Measurements from ENCODE around the gene TSSK3. TPM values are rescaled to one million over a fixed set of nuclear protein-coding genes. Genes with fewer than 3 reads are reported as not detected.

Gene TSSK3
- total RNA-seq, 1 experiment from 2014 or later, result 2.9 TPM

DNA sequence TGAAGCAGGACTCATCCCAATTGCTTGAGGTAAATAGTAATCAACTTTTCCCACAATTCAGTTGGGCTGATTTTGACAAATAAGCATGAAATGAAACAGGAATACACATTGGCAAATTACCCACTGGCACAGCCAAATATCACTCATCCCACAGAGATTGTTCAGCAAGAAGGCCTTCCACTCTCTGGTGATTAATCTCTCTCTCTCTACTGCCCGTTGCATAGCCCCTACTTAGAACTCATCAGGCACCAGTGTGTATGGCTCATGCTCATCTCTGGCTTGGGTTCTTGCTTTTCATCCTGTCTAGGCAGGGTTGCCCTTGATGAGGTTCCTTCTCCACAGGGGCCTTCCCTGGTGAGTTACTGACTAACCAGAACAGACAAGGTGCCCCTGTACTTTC is 30.8 kb downstream of the TSSK3 start (continued):
- TF ChIP-seq TCF7 (CRISPR knock-in tag; IDR thresholded peaks at IDR 0.05; ENCODE audit: low read depth) (no peak), MYBL2 (CRISPR knock-in tag; IDR thresholded peaks at IDR 0.05) (no peak), GRHL2 (CRISPR knock-in tag; IDR thresholded peaks at IDR 0.05; ENCODE audit: insufficient replicate concordance, severe bottlenecking) (no peak), ZNF671 (CRISPR knock-in tag; IDR thresholded peaks at IDR 0.05) (no peak), CREB1 (CRISPR knock-in tag; IDR thresholded peaks at IDR 0.05) (no peak), HMGA2 (CRISPR knock-in tag; IDR thresholded peaks at IDR 0.05) (no peak), ZNF121 (CRISPR knock-in tag; IDR thresholded peaks at IDR 0.05) (no peak), ETV6 (CRISPR knock-in tag; IDR thresholded peaks at IDR 0.05) (no peak)
- TF ChIP-seq, protein P1, sequence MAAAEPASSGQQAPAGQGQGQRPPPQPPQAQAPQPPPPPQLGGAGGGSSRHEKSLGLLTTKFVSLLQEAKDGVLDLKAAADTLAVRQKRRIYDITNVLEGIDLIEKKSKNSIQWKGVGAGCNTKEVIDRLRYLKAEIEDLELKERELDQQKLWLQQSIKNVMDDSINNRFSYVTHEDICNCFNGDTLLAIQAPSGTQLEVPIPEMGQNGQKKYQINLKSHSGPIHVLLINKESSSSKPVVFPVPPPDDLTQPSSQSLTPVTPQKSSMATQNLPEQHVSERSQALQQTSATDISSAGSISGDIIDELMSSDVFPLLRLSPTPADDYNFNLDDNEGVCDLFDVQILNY (CRISPR knock-in tag; IDR thresholded peaks at IDR 0.05), result no peak
- TF ChIP-seq, protein P2, sequence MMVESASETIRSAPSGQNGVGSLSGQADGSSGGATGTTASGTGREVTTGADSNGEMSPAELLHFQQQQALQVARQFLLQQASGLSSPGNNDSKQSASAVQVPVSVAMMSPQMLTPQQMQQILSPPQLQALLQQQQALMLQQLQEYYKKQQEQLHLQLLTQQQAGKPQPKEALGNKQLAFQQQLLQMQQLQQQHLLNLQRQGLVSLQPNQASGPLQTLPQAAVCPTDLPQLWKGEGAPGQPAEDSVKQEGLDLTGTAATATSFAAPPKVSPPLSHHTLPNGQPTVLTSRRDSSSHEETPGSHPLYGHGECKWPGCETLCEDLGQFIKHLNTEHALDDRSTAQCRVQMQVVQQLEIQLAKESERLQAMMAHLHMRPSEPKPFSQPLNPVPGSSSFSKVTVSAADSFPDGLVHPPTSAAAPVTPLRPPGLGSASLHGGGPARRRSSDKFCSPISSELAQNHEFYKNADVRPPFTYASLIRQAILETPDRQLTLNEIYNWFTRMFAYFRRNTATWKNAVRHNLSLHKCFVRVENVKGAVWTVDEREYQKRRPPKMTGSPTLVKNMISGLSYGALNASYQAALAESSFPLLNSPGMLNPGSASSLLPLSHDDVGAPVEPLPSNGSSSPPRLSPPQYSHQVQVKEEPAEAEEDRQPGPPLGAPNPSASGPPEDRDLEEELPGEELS (CRISPR knock-in tag; IDR thresholded peaks at IDR 0.05), result no peak
- TF ChIP-seq, protein P3, sequence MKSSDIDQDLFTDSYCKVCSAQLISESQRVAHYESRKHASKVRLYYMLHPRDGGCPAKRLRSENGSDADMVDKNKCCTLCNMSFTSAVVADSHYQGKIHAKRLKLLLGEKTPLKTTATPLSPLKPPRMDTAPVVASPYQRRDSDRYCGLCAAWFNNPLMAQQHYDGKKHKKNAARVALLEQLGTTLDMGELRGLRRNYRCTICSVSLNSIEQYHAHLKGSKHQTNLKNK (CRISPR knock-in tag; IDR thresholded peaks at IDR 0.05), result no peak
- TF ChIP-seq, protein P4, sequence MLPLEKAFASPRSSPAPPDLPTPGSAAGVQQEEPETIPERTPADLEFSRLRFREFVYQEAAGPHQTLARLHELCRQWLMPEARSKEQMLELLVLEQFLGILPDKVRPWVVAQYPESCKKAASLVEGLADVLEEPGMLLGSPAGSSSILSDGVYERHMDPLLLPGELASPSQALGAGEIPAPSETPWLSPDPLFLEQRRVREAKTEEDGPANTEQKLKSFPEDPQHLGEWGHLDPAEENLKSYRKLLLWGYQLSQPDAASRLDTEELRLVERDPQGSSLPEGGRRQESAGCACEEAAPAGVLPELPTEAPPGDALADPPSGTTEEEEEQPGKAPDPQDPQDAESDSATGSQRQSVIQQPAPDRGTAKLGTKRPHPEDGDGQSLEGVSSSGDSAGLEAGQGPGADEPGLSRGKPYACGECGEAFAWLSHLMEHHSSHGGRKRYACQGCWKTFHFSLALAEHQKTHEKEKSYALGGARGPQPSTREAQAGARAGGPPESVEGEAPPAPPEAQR (CRISPR knock-in tag; IDR thresholded peaks at IDR 0.05), result no peak

DNA sequence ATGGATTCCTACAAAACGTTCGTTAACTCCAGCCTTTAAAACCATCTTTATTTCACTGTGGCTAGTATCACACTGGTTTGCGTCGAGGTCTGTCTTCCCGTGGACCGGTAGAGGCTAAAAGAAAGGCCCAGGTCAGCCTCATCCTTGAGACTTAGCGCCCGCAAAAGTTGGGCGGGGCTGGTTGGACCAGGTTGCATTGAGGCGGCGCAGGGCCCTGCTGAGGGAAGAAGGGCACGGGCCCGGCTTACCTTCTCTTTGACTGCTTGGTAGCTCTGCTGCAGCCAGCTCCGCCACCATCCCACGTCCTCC is 31.4 kb downstream of the TSSK3 start:
- peaks cover 10% of the 10 kb centered on the region for H3K9me3 Mint-ChIP-seq
- ChIA-PET CTCF (interaction anchor here (0.8 to 2.4 kb wide), 11 partner anchors 12 to 499 kb away, joined by 3 to 13 read pairs (median 4); partner anchors contain the start of gene MARCKSL1), POLR2A (interaction anchor here (0.9 to 2.1 kb wide), 12 partner anchors 15 to 571 kb away, joined by 3 to 16 read pairs (median 6); partner anchors contain the start of genes FAM229A, MARCKSL1, RBBP4 and RNF19B)
- peaks cover 12% of the 10 kb centered on the region for H3K36me3 Mint-ChIP-seq
- ATAC-seq (peak; percentile 6), DNase-seq (ENCODE audit: low spot score) (peak; percentile 51)
- TF ChIP-seq, protein P5, sequence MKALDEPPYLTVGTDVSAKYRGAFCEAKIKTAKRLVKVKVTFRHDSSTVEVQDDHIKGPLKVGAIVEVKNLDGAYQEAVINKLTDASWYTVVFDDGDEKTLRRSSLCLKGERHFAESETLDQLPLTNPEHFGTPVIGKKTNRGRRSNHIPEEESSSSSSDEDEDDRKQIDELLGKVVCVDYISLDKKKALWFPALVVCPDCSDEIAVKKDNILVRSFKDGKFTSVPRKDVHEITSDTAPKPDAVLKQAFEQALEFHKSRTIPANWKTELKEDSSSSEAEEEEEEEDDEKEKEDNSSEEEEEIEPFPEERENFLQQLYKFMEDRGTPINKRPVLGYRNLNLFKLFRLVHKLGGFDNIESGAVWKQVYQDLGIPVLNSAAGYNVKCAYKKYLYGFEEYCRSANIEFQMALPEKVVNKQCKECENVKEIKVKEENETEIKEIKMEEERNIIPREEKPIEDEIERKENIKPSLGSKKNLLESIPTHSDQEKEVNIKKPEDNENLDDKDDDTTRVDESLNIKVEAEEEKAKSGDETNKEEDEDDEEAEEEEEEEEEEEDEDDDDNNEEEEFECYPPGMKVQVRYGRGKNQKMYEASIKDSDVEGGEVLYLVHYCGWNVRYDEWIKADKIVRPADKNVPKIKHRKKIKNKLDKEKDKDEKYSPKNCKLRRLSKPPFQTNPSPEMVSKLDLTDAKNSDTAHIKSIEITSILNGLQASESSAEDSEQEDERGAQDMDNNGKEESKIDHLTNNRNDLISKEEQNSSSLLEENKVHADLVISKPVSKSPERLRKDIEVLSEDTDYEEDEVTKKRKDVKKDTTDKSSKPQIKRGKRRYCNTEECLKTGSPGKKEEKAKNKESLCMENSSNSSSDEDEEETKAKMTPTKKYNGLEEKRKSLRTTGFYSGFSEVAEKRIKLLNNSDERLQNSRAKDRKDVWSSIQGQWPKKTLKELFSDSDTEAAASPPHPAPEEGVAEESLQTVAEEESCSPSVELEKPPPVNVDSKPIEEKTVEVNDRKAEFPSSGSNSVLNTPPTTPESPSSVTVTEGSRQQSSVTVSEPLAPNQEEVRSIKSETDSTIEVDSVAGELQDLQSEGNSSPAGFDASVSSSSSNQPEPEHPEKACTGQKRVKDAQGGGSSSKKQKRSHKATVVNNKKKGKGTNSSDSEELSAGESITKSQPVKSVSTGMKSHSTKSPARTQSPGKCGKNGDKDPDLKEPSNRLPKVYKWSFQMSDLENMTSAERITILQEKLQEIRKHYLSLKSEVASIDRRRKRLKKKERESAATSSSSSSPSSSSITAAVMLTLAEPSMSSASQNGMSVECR (CRISPR knock-in tag; IDR thresholded peaks at IDR 0.05; ENCODE audit: borderline replicate concordance), result 0 out of 2 replicates have a peak, but pooled peaks have one; percentile 44
- TF ChIP-seq, protein P6, sequence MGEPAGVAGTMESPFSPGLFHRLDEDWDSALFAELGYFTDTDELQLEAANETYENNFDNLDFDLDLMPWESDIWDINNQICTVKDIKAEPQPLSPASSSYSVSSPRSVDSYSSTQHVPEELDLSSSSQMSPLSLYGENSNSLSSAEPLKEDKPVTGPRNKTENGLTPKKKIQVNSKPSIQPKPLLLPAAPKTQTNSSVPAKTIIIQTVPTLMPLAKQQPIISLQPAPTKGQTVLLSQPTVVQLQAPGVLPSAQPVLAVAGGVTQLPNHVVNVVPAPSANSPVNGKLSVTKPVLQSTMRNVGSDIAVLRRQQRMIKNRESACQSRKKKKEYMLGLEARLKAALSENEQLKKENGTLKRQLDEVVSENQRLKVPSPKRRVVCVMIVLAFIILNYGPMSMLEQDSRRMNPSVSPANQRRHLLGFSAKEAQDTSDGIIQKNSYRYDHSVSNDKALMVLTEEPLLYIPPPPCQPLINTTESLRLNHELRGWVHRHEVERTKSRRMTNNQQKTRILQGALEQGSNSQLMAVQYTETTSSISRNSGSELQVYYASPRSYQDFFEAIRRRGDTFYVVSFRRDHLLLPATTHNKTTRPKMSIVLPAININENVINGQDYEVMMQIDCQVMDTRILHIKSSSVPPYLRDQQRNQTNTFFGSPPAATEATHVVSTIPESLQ (CRISPR knock-in tag; IDR thresholded peaks at IDR 0.05), result no peak
- H3K4me1 Mint-ChIP-seq, result peaks cover 12% of the 10 kb centered on the region
- peak overlapping the region; percentile 100 for H3K27ac Mint-ChIP-seq
- H3K27me3 Mint-ChIP-seq (ENCODE audit: low read depth), result no peaks in the 10 kb centered on the region
- H3K4me3 Mint-ChIP-seq, result peak overlapping the region; percentile 98
